ENCODE measurements around the gene UNC13C.
"Not testable (repeated sequence)": the region's sequence is repeated elsewhere in the genome, so short reads cannot be mapped to it uniquely, and the experiment has no call there.

Gene UNC13C

GRCh38 chr15:54298396-54298795 lies 320.2 kb downstream of the UNC13C start:
- DNase-seq (ENCODE audit: low read depth in 2 of 3, low spot score in 2 of 3), result no peak

DNA sequence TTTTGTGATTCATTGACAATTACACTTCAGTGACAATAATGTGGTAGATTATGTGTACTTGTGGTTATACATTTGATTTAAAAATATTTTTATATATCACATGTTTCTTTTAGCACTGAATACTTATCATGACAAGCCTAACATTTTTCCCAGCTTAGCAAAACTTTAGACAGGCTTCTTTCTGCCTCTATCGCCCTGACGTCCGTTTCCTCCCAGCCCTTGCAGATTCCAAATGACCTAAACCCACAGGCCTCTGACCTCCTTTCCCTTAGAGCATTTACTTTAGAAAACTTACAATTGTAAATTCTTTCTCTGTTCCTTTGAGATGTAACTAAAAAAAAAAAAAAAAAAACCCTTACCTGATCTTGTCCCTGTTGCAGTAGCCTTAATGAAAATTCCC lies 326.1 kb downstream of the UNC13C start:
- DNase-seq (ENCODE audit: low read depth in 2 of 3, low spot score in 2 of 3), result no peak

GRCh38 chr15:54305138-54305537 lies 326.9 kb downstream of the UNC13C start:
- DNase-seq (ENCODE audit: low read depth in 2 of 3, low spot score in 2 of 3), result no peak

DNA sequence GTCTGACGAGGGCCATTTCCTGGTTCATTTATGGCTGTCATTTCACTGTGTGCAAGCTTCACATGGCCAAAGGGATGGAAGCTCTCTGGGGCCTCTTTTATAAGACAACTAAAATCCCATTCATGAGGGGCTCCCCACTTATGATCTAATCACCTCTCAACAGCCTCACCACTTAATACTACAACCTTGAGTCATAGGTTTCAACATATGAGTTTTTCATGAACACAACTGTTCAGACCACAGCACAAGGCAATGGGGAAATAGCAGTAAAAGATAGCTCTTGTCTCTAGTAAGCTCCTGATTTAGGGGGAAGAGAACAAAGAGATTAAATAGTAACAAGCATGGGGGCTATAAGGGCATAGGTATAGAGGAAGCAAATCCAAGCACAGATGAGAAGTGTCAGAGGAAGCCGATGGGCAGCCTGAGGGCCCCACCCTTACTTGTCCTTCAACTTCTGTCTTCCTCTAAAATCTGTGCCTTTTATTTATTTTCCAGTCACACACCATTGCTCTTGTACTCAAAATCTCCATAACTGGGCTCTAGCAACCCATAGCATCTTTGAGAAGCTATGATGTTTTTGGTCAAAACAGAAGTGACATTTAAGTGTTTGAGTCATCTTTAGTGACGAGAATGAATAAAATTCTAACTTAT lies 329.1 kb downstream of the UNC13C start:
- no peak for DNase-seq (ENCODE audit: low read depth in 2 of 3, low spot score in 2 of 3)

GRCh38 chr15:54307926-54308325 lies 329.7 kb downstream of the UNC13C start:
- DNase-seq (ENCODE audit: low read depth in 2 of 3, low spot score in 2 of 3), result no peak

- DNase-seq (ENCODE audit: low read depth in 2 of 3, low spot score in 2 of 3), result no peak
Measured at GRCh38 chr15:54312528-54312927, 334.3 kb downstream of the UNC13C start.

GRCh38 chr15:54321426-54321825 lies 343.2 kb downstream of the UNC13C start:
- DNase-seq (ENCODE audit: low read depth in 2 of 3, low spot score in 2 of 3), result no peak

DNA sequence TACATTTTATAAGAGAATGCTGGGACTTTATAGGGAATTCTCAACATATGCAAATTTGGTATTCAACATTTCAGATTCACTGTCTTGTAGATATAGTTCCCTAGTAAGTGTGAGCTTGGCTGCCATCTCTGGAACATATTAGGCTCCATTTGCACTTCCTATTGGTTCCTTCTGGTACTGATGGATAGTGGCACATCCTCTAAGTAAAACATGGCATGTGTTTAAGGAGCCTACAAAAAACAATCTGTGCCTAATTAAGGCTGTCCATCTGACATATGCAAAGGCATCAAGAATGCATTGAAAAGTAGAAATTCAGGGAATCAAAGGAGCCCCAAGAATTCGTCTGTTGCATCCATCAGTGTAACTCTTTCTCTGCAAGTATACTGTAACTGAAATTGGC lies 344.1 kb downstream of the UNC13C start:
- no peak for DNase-seq (ENCODE audit: low read depth in 2 of 3, low spot score in 2 of 3)

DNA sequence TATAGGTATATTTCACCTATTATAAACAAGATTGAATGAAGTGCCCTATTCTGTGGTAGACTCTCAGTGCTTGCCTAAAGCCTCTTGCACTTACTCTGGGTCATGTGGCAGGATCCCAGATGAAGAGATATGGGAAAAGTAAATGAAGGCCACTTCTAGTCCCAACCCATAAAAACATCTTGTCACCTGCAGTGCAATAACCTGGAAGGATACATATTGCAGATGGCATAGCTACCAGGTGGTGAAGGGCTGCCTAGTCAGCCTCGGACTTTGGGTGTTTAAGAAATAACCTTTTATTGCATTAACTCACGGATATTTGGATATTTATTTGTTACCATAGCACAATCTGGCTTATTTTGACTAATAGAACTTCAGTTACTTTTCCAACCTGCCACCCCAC lies 367.1 kb downstream of the UNC13C start:
- no peak for DNase-seq (ENCODE audit: low read depth in 2 of 3, low spot score in 2 of 3)

- DNase-seq (ENCODE audit: low read depth in 2 of 3, low spot score in 2 of 3), result no peak
Measured at GRCh38 chr15:54345827-54346226, 367.6 kb downstream of the UNC13C start.

DNA sequence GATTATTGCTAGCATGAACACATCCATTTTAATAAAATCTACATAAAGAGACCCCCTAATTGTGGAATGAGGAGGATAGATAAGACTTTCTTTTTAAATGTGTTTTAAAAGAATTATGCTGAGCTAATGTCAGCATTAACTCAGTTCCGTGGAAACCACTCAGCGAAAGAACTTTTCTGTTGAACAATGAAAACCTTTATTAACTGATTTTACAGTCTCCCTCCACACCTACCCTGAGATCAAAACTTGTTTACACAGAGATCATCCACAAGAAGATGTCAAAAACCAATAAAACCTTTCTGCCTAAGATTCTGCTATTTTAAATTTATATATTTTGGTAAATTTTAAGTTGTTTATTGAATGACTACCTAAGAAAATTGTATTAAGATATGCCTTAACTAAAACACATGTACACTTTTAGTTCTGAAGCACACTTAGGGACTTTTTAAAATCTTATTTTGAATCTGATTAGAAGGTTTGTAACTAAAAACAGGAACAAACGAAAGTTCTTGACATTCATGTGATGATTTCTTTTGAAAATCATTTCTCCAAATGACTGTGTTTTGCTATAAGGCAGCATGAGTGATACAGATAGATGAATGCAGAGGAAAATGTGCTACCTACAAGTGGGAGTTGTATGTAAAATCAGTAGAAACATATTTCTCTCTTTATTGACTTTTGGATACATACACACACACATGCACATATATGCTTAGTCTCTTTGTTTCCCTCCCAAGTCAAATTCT lies 369.0 kb downstream of the UNC13C start:
- DNase-seq (ENCODE audit: low read depth in 2 of 3, low spot score in 2 of 3), result no peak

DNA sequence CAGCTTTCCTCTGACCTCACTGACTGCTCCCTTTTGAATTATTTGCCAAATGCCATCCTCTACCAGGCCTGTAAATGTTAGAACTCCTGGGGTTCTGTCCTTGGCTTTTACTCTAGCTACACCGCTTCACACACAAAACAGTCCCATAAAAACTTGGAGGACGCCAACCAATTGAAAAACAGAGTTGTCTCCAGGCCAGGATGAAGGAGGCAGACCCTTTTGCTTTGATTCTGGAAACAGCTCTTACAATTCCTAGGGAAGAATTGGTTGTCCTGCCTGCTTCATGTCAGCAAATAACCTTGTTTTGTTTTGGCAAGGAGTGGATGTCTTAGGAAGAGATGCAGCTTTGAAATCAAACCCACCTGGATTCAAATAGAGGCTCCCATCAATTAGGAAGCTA lies 375.5 kb downstream of the UNC13C start:
- no peak for DNase-seq (ENCODE audit: low read depth in 2 of 3, low spot score in 2 of 3)

GRCh38 chr15:54354341-54354740 lies 376.1 kb downstream of the UNC13C start:
- no peak for DNase-seq (ENCODE audit: low read depth in 2 of 3, low spot score in 2 of 3)

- no peak for DNase-seq (ENCODE audit: low read depth in 2 of 3, low spot score in 2 of 3)
Measured at GRCh38 chr15:54364961-54365360, 386.7 kb downstream of the UNC13C start.

DNA sequence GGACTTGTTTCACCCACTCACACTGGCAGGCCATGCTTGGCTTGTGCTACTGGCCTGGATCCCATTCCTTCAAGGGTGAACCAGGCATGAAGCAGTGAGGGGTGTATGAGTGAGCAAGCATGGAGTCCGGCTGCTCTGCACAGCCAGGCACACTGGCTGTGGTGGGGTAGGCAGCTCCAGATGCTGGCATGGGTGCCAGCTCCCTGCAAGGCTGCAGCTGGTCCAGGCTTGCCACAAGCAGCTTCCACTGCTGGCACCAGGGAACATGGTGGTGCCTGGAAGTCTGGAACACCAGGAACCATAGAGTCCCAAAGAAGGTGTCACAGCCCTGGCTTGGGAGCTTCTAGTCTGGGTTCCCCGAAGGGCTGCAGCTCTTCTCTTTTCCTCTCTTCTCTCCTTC lies 395.1 kb downstream of the UNC13C start:
- DNase-seq (ENCODE audit: low read depth in 2 of 3, low spot score in 2 of 3), result no peak

- no peak for DNase-seq (ENCODE audit: low read depth in 2 of 3, low spot score in 2 of 3)
Measured at GRCh38 chr15:54374184-54374952, 396.1 kb downstream of the UNC13C start.

- no peak for DNase-seq (ENCODE audit: low read depth in 2 of 3, low spot score in 2 of 3)
Measured at GRCh38 chr15:54387799-54388198, 409.6 kb downstream of the UNC13C start.

DNA sequence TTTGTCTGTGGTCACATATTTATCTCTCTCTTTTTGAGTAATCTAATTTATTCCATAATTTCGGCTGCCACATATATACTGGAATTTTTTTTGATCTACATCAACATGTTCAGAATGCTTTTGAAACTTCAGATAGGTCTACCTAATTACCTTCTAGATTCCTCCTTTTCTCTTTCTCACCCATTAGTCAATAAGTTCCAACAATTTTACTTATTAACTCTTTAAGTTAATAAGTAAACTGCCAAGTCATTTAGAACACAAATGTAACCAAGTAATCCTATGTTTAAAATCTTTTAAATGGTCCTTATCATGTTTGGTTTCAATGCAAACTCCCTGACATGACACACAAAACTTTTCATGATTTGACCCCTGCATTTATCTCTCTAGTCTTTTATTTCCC lies 410.5 kb downstream of the UNC13C start:
- no peak for DNase-seq (ENCODE audit: low read depth in 2 of 3, low spot score in 2 of 3)

- no peak for DNase-seq (ENCODE audit: low read depth in 2 of 3, low spot score in 2 of 3)
Measured at GRCh38 chr15:54410481-54410880, 432.2 kb downstream of the UNC13C start.

GRCh38 chr15:54424171-54424570 lies 445.9 kb downstream of the UNC13C start:
- no peak for DNase-seq (ENCODE audit: low read depth in 2 of 3, low spot score in 2 of 3)

- no peak for DNase-seq (ENCODE audit: low read depth in 2 of 3, low spot score in 2 of 3)
Measured at GRCh38 chr15:54428596-54428995, 450.4 kb downstream of the UNC13C start.

GRCh38 chr15:54450288-54450687 lies 472.0 kb downstream of the UNC13C start:
- DNase-seq (ENCODE audit: low read depth in 2 of 3, low spot score in 2 of 3), result not testable (repeated sequence)
